Liver (tissue), 9 donors: ENCODE data around the gene GPR62. TPM values are rescaled to one million over a fixed set of nuclear protein-coding genes. Genes with fewer than 3 reads are reported as not detected.

Source experiments
- DNase-seq: peaks from one replicate; pipeline ENCODE4 v3.0.0-alpha.2; 2017; ENCODE audit warnings: low spot score
- H3K27ac ChIP-seq, 2 donors: one replicate each; pipeline ENCODE4 v1.7.0; 2013; ENCODE audit warnings: inconsistent platforms in 2 of 2, low read length in 2 of 2, control low read depth in 1 of 2, low read depth in 1 of 2, mild to moderate bottlenecking in 1 of 2
- H3K27me3 ChIP-seq, 4 donors: one replicate each; pipeline versions ENCODE4 v1.6.1 to v1.7.0; 2013; ENCODE audit warnings: low read length in 3 of 4, inconsistent platforms in 1 of 4, mild to moderate bottlenecking in 1 of 4, moderate library complexity in 1 of 4; ENCODE audit not compliant: control insufficient read depth in 4 of 4, insufficient read depth in 4 of 4
- H3K36me3 ChIP-seq, 4 donors: one replicate each; pipeline versions ENCODE4 v1.6.1 to v1.7.0; 2013; ENCODE audit warnings: low read length in 3 of 4, mild to moderate bottlenecking in 3 of 4, low read depth in 1 of 4, moderate library complexity in 1 of 4; ENCODE audit not compliant: control insufficient read depth in 4 of 4, insufficient read depth in 3 of 4
- H3K4me1 ChIP-seq, 4 donors: one replicate each; pipeline versions ENCODE4 v1.6.1 to v1.7.0; 2013; ENCODE audit warnings: low read length in 3 of 4, mild to moderate bottlenecking in 3 of 4, moderate library complexity in 1 of 4; ENCODE audit not compliant: control insufficient read depth in 4 of 4, insufficient read depth in 4 of 4
- H3K4me3 ChIP-seq, 3 donors: one replicate each; pipeline versions ENCODE4 v1.6.1 to v1.7.0; 2013; ENCODE audit warnings: low read length in 3 of 3, control low read depth in 1 of 3, low read depth in 1 of 3, mild to moderate bottlenecking in 1 of 3
- H3K9ac ChIP-seq, 2 donors: one replicate each; pipeline ENCODE4 v1.7.0; 2013; ENCODE audit warnings: low read length in 2 of 2, mild to moderate bottlenecking in 2 of 2, moderate library complexity in 2 of 2, control low read depth in 1 of 2, low read depth in 1 of 2
- H3K9me3 ChIP-seq, 4 donors: one replicate each; pipeline versions ENCODE4 v1.6.1 to v1.7.0; 2013; ENCODE audit warnings: low read length in 3 of 4; ENCODE audit not compliant: control insufficient read depth in 4 of 4
- CTCF ChIP-seq: fragments of 150-350 bp; IDR thresholded peaks from 2 replicates; pipeline ENCODE4 v1.5.1; 2017; ENCODE audit warnings: improper control_type of control experiment, low read depth, low read length; ENCODE audit not compliant: missing input control
- EGR1 ChIP-seq, 2 donors: IDR thresholded peaks; 2 replicates each; pipeline ENCODE4 v1.6.1; 2016 to 2018; ENCODE audit warnings: antibody characterized with exemption in 2 of 2, low read depth in 2 of 2
- FOXA1 ChIP-seq: IDR thresholded peaks from 2 replicates; pipeline ENCODE4 v1.6.1; 2016; ENCODE audit warnings: antibody characterized with exemption
- FOXA2 ChIP-seq: IDR thresholded peaks from 2 replicates; pipeline ENCODE4 v1.6.1; 2016; ENCODE audit warnings: antibody characterized with exemption
- GABPA ChIP-seq, 2 donors: IDR thresholded peaks in 1 of 2; conservative IDR thresholded peaks in 1 of 2; 2 replicates each; pipeline ENCODE4 v1.6.1; 2016; ENCODE audit warnings: antibody characterized with exemption in 2 of 2, mild to moderate bottlenecking in 1 of 2, moderate library complexity in 1 of 2
- HNF4A ChIP-seq, 2 donors: conservative IDR thresholded peaks; 2 replicates each; pipeline ENCODE4 v1.6.1; 2016; ENCODE audit warnings: antibody characterized with exemption in 2 of 2, mild to moderate bottlenecking in 2 of 2
- HNF4G ChIP-seq: IDR thresholded peaks from 2 replicates; pipeline ENCODE4 v1.6.1; 2016; ENCODE audit warnings: antibody characterized with exemption
- JUND ChIP-seq, 2 donors: IDR thresholded peaks; 2 replicates each; pipeline ENCODE4 v1.6.1; 2016; ENCODE audit warnings: antibody characterized with exemption in 2 of 2
- NR2F2 ChIP-seq: IDR thresholded peaks from 2 replicates; pipeline ENCODE4 v1.6.1; 2016; ENCODE audit warnings: antibody characterized with exemption
- RAD21 ChIP-seq, 2 donors: IDR thresholded peaks; 2 replicates each; pipeline ENCODE4 v1.6.1; 2016; ENCODE audit warnings: antibody characterized with exemption in 2 of 2, mild to moderate bottlenecking in 2 of 2
- RXRA ChIP-seq, 2 donors: IDR thresholded peaks; 2 replicates each; pipeline ENCODE4 v1.6.1; 2017 to 2018; ENCODE audit warnings: antibody characterized with exemption in 2 of 2, mild to moderate bottlenecking in 1 of 2
- SP1 ChIP-seq: IDR thresholded peaks from 2 replicates; pipeline ENCODE4 v1.6.1; 2018; ENCODE audit warnings: antibody characterized with exemption, mild to moderate bottlenecking
- TAF1 ChIP-seq: conservative IDR thresholded peaks from 2 replicates; pipeline ENCODE4 v1.6.1; 2016; ENCODE audit warnings: antibody characterized with exemption, mild to moderate bottlenecking
- YY1 ChIP-seq: IDR thresholded peaks from 2 replicates; pipeline ENCODE4 v1.6.1; 2016; ENCODE audit warnings: antibody characterized with exemption, mild to moderate bottlenecking
- ZBTB33 ChIP-seq: IDR thresholded peaks from 2 replicates; pipeline ENCODE4 v1.6.1; 2016; ENCODE audit warnings: antibody characterized with exemption
- WGBS: extraction: QIAGEN DNeasy Blood & Tissue Kit; methylation state at CpG from one replicate; pipeline ENCODE4 v1.1.7; 2013; 5-methylcytosine and 5-hydroxymethylcytosine counted together
- polyA plus RNA-seq, 2 donors: library from polyadenylated mRNA; stranded (reverse) in 1 of 2; unstranded in 1 of 2; fragments of 200-250 nt in 1 of 2; fragments of >200 nt in 1 of 2; fragmentation: Nextera tagmentation in 1 of 2; extraction: Ambion mirVana in 1 of 2; gene quantifications; one replicate each; pipeline versions ENCODE4 v1.2.1 to v1.2.3, GENCODE V29; 2013 to 2015
- total RNA-seq, 2 donors: library from RNA; depleted of rRNA; stranded (reverse); fragments of >200 nt; gene quantifications; one replicate each; pipeline ENCODE4 v1.2.3, GENCODE V29; 2014
- TF ChIP-seq, protein P1 (sequence below): IDR thresholded peaks from 2 replicates; pipeline ENCODE4 v1.6.1; 2016; ENCODE audit warnings: antibody characterized with exemption
- TF ChIP-seq, protein P2 (sequence below): IDR thresholded peaks from 2 replicates; pipeline ENCODE4 v1.6.1; 2016; ENCODE audit warnings: antibody characterized with exemption, mild to moderate bottlenecking
- TF ChIP-seq, protein P3 (sequence below): IDR thresholded peaks from 2 replicates; pipeline ENCODE4 v1.6.1; 2016; ENCODE audit warnings: antibody characterized with exemption
- donor health status: healthy.
- donor health status: healthy.
- donor health status: healthy.
- donor health status: healthy.
- donor health status: healthy.

GPR62 gene
- total and polyA plus RNA-seq, 4 donors: 0.07 to 0.08 TPM; not detected in 2

DNA sequence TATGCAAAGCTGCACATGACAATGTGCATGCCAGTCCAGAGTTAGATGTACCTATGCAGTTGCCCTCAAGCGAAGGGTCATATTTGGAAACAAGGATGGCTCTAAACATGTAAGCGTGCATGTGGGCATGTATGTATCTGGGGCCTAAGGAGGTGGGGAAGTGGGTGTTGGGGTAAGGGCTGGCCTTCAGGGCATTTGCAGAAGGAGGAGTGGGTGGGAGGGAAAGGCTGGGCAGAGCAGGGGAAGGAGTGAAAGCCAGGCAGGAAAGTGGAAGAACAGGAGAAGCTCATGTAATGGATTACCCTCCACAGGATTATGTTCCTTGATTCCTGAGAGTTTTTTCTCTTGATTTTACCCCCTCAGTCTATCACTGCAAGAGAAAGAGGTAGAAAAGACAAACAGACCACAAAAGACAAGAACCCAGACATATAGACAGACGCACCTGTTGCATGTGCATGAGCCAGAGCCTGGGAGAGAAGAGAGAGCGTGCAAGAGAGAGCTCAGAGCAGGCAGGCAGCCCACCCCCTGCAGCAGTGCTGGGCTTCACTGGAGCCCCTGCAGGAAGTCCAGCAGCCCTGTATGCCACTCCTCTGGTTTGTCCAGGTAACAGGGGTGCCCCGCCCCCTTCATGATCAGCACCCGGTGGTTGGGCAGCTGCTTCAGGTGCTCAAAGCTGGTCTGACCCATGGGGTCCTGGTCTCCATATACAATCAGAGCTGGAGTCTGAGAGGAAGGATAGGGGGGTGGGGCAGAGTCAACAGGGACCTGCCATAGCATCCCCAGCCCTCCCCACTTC is 13.9 kb downstream of the GPR62 start:
- H3K4me1 ChIP-seq: peaks cover 8 to 50% (median 44%) of the 10 kb centered on the region in 4 donors
- DNase-seq: no peak

More for the DNA sequence above, 13.9 kb downstream of the GPR62 start:
- Histone ChIP-seq H3K9me3 (no peaks in the 10 kb centered on the region), H3K27ac (no peak overlapping the region), H3K4me3 (no peak overlapping the region), H3K9ac (no peak overlapping the region), H3K27me3 (no peaks in the 10 kb centered on the region), H3K36me3 (no peaks in the 10 kb centered on the region)
- WGBS: 84% methylated on average over 6 of the region's 6 CpGs
- no peak for TF ChIP-seq GABPA (IDR thresholded peaks at IDR 0.05 in 1 of 2, conservative IDR thresholded peaks at IDR 0.05 in 1 of 2)
- TF ChIP-seq RXRA (IDR thresholded peaks at IDR 0.05): no peak
- TF ChIP-seq, protein P1, sequence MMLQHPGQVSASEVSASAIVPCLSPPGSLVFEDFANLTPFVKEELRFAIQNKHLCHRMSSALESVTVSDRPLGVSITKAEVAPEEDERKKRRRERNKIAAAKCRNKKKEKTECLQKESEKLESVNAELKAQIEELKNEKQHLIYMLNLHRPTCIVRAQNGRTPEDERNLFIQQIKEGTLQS: no peak
- TF ChIP-seq CTCF: no peak
- TF ChIP-seq, protein P2, sequence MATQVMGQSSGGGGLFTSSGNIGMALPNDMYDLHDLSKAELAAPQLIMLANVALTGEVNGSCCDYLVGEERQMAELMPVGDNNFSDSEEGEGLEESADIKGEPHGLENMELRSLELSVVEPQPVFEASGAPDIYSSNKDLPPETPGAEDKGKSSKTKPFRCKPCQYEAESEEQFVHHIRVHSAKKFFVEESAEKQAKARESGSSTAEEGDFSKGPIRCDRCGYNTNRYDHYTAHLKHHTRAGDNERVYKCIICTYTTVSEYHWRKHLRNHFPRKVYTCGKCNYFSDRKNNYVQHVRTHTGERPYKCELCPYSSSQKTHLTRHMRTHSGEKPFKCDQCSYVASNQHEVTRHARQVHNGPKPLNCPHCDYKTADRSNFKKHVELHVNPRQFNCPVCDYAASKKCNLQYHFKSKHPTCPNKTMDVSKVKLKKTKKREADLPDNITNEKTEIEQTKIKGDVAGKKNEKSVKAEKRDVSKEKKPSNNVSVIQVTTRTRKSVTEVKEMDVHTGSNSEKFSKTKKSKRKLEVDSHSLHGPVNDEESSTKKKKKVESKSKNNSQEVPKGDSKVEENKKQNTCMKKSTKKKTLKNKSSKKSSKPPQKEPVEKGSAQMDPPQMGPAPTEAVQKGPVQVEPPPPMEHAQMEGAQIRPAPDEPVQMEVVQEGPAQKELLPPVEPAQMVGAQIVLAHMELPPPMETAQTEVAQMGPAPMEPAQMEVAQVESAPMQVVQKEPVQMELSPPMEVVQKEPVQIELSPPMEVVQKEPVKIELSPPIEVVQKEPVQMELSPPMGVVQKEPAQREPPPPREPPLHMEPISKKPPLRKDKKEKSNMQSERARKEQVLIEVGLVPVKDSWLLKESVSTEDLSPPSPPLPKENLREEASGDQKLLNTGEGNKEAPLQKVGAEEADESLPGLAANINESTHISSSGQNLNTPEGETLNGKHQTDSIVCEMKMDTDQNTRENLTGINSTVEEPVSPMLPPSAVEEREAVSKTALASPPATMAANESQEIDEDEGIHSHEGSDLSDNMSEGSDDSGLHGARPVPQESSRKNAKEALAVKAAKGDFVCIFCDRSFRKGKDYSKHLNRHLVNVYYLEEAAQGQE: no peak
- TF ChIP-seq NR2F2: no peak
- TF ChIP-seq, protein P3, sequence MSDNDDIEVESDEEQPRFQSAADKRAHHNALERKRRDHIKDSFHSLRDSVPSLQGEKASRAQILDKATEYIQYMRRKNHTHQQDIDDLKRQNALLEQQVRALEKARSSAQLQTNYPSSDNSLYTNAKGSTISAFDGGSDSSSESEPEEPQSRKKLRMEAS: no peak
- no peak for TF ChIP-seq ZBTB33
- no peak for TF ChIP-seq JUND (IDR thresholded peaks at IDR 0.05)
- TF ChIP-seq TAF1: no peak
- TF ChIP-seq YY1: no peak
- TF ChIP-seq SP1: no peak
- no peak for TF ChIP-seq FOXA2
- no peak for TF ChIP-seq EGR1 (IDR thresholded peaks at IDR 0.05; ENCODE audit: low read depth in 2 of 2)
- no peak for TF ChIP-seq HNF4A (conservative IDR thresholded peaks at IDR 0.05)
- TF ChIP-seq FOXA1: no peak
- no peak for TF ChIP-seq HNF4G
- no peak for TF ChIP-seq RAD21 (IDR thresholded peaks at IDR 0.05)
